NCI-H1092 treated with DMSO at 0.1 percent for 48 hours (cell line): ENCODE measurements around the gene RAB21.
A peak's percentile ranks its signal among the peaks of the same experiment; 100 is the strongest.
"Not testable (repeated sequence)": the region's sequence is repeated elsewhere in the genome, so short reads cannot be mapped to it uniquely, and the experiment has no call there.

Experiments used
- DNase-seq: peaks from one replicate; lab custom pipeline; 2025; lab: John Stamatoyannopoulos, UW

Gene RAB21

DNA sequence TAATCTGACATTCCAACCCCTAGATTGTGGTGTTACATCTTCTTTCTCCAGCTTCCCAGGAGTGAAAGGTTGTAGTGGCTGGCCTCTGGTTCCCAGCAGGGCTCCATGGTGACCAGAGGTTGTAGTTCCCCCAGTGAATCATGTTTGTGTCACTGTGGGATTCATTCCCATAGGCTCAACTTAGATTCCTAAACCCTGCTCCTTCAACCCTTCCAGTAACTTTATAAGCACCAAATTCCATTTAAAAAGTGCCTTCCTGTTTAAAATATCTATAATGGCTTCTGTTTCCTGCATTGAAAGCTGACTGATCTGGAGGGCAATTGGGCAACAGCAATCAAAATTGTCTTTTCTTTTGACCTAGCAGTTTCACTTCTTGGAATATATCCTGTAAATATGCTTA is 44.4 kb downstream of the RAB21 start:
- no peak for DNase-seq

- no peak for DNase-seq
Observed at GRCh38 chr12:71800177-71800576, 45.5 kb downstream of the RAB21 start.

GRCh38 chr12:71804505-71804904 is 49.8 kb downstream of the RAB21 start:
- no peak for DNase-seq

- DNase-seq: no peak
Observed at GRCh38 chr12:71810921-71811320, 56.3 kb downstream of the RAB21 start.

- not testable (repeated sequence) for DNase-seq
Observed at GRCh38 chr12:71815242-71815641, 60.6 kb downstream of the RAB21 start.

GRCh38 chr12:71822088-71822487 is 67.4 kb downstream of the RAB21 start:
- DNase-seq: not testable (repeated sequence)

- DNase-seq: no peak
Observed at GRCh38 chr12:71828813-71829212, 74.2 kb downstream of the RAB21 start.

DNA sequence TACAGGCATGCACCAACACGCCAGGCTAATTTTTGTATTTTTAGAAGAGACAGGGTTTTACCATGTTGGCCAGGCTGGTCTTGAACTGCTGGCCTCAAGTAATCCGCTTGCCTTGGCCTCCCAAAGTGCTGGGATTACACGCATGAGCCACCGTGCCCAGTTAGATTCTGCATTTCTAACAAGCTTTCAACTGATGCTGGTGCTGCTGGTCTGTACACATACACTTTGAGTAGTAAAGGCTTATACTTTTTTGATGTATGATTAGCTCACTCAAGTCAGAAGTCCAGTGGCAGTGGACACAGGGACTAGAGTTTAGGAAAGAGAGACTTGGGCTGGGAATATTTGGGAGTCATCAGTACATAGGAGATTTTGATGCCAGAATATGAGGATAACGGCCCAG is 82.7 kb downstream of the RAB21 start:
- DNase-seq: no peak

DNA sequence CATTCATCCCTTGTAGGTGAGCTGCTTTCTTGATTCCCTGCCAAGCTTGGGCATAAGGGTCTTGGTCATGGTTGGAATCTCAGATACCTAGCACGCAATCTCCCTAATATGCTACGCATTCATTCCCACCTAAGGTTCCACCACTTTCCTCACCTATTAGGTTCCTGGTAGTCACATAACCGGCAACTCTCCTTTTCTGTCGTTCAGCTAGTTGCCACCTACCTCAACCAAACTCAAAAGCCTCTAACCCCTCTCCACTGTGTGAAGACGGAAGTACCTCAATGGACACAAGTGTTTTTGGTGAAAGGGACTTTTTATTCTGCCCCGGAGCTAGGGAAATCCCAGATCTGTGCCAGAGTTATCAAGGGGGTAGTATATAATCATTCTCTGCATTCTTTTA is 83.6 kb downstream of the RAB21 start:
- no peak for DNase-seq

DNA sequence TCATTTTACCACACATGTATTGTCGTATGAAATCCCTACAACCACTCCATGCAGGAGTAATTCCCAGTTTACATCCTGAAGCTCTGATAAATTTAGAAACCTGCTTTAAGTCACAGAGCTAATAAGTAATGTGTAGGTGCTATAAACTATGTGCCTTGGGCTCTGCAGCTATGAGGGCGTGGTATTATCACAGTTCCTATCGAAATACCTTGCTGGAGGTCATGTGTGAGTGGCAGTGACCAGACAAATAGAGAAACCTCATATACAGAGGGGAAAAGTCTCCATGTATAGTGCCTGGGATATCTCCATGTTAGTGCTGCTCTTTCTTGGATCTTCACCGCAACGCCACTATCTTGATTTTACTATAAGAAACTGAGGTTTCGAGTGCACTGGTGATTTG is 84.0 kb downstream of the RAB21 start:
- no peak for DNase-seq

DNA sequence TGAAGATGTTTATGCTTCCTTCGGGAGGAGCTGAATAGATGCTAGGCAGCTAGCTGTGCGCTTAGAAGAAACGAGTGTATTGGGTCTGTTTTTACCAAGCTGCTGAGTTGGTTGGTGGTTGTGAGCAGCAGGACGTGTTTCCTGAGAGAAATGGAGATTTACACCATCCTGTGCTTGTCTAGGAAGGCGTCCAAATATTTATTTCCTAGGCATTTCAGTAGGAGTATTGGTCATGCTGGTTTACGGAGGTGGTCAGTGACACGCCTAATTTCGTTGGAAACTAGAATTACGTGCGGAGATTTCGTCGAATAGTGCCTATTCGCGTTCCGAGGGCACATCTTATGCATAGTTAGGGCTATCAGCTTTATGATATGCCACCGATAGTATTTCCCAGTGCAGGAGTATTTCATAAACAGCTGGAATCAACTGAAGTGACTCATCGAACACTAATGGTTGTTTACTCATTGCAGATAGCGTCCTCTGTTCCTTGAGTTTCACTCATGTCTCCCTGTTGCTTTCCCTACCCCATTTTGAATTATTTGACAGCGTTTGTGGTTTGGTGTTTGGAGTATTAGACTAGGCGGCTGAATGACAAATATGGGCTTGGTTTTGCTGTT is 85.7 kb downstream of the RAB21 start:
- peak; percentile 15 for DNase-seq

DNA sequence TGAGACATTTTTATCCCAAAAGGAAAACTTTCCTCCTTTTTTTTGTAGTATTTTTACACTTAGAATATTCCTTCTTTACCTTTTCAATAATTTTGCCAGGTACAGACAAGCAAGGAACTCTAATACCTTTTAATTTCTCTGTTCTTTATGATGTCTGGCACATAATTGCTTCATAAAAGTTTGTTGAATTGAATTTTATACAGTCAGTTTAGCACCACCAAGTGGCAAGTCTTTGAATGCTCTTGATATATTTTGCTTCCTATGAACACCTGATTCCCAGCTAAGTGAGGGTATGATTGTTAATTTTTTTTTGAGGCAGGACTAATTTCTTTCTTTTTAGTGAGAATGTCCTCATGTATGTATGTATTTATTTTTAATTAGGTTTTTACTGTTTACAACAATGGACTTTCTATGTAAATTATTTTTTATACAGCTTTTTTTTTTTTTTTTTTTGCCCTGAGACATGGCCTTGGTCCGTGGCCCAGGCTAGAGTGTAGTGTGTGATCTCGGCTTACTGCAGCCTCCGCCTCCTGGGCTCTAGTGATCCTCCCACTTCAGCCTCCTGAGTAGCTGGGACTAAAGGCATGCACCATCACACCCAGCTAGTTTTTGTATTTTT is 91.8 kb downstream of the RAB21 start:
- DNase-seq: no peak

- no peak for DNase-seq
Observed at GRCh38 chr12:71848212-71848611, 93.5 kb downstream of the RAB21 start.

DNA sequence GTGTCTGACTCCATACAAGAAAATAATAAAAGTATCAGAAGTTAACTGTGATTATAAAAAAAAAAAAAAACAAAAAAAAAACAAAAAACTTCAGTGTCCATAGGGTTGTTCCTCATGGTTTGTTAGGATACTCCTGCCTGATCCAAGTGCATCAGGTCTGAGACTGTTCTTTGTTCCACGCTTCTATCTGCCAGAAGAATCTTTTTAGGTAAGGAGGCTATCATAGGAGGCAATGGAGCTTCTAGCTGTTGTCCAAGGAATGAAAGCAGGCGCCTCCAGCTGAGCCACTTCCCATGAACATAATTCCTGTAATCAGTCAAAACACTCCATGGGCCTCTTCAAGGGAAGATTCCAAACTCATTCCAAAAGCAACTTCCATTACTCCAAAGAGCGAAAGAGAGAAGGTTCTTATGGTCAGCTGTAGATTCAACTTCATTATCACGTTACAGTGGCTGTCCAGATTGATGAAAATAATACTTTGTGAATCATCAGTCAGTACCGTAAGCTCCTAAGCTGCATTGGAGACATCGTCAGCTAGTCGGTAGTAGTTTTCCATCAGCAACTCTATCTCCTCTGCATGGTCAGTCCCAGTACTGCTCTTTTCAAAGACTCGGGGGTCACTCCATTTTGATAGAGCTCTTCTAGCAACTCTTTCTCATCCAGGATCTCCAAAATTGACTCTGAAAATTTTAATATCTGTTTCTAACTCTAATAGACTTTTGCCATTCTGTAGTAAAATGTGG is 94.6 kb downstream of the RAB21 start:
- DNase-seq: no peak
